SK-N-SH treated with all-trans-retinoic acid at 6 μM for 48 hours (cell line): ENCODE data around the gene MTMR3.

ENCODE experiments used
- ARNTL ChIP-seq: fragments of 450-650 bp; formaldehyde crosslinking; IDR thresholded peaks from 2 replicates; pipeline ENCODE4 v1.5.0; 2020; ENCODE audit warnings: low read depth, mild to moderate bottlenecking, moderate library complexity, borderline replicate concordance
- ESRRG ChIP-seq: fragments of 250-450 bp; sonication (Bioruptor Pico); IDR thresholded peaks from 2 replicates; pipeline ENCODE4 v1.6.1; 2021; ENCODE audit warnings: mild to moderate bottlenecking
- GLIS3 ChIP-seq: fragments of 250-450 bp; sonication (Bioruptor Pico); IDR thresholded peaks from 2 replicates; pipeline ENCODE4 v1.5.0; 2020; ENCODE audit warnings: mild to moderate bottlenecking, moderate library complexity
- ISL1 ChIP-seq: fragments of 250-450 bp; sonication (Bioruptor Pico); IDR thresholded peaks from 2 replicates; pipeline ENCODE4 v2.1.2; 2022; ENCODE audit warnings: mild to moderate bottlenecking, moderate library complexity
- SNAI2 ChIP-seq: fragments of 250-450 bp; sonication (Bioruptor Pico); IDR thresholded peaks from 2 replicates; pipeline ENCODE4 v1.5.0; 2020; ENCODE audit warnings: mild to moderate bottlenecking, moderate library complexity
- TCF4 ChIP-seq: fragments of 250-450 bp; sonication (Bioruptor Pico); IDR thresholded peaks from 2 replicates; pipeline ENCODE4 v1.8.0; 2021; ENCODE audit warnings: mild to moderate bottlenecking, moderate library complexity, borderline replicate concordance
- ZC3H10 ChIP-seq: fragments of 250-450 bp; sonication (Bioruptor Pico); IDR thresholded peaks from 2 replicates; pipeline ENCODE4 v1.5.1; 2021; ENCODE audit warnings: mild to moderate bottlenecking, moderate library complexity
- ZFP3 ChIP-seq: fragments of 250-450 bp; sonication (Bioruptor Pico); IDR thresholded peaks from 2 replicates; pipeline ENCODE4 v1.5.0; 2020; ENCODE audit warnings: mild to moderate bottlenecking, moderate library complexity
- ZFP30 ChIP-seq: fragments of 450-650 bp; formaldehyde crosslinking; IDR thresholded peaks from 2 replicates; pipeline ENCODE4 v1.5.0; 2022; ENCODE audit warnings: mild to moderate bottlenecking, moderate library complexity
- ZNF70 ChIP-seq: fragments of 450-650 bp; formaldehyde crosslinking; IDR thresholded peaks from 2 replicates; pipeline ENCODE4 v1.5.0; 2020; ENCODE audit warnings: mild to moderate bottlenecking, moderate library complexity
- ZNF8 ChIP-seq: fragments of 450-650 bp; formaldehyde crosslinking; IDR thresholded peaks from 2 replicates; pipeline ENCODE4 v1.5.0; 2020; ENCODE audit warnings: mild to moderate bottlenecking, moderate library complexity
- TF ChIP-seq, protein P1 (sequence below): fragments of 250-450 bp; sonication (Bioruptor Pico); IDR thresholded peaks from 2 replicates; pipeline ENCODE4 v1.5.1; 2021; ENCODE audit warnings: mild to moderate bottlenecking, moderate library complexity

DNA sequence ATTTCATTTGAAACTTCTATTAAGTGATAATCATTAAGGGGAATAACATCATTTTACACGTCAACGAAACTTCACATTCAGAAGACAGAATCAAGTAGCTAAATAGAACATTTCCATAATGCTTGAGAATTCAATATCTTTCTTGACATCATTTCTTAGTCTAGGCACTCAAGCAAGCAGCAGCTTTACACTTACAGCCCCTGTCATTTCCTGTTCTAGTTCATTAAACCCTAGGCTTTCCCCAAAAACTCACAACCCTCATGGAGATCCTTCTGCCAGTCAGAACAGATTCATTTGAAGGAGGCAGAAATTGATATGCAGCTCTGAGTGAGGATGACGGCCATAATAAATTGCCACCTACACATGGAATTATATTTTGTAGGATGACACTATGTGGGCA lies 192.0 kb downstream of the MTMR3 start:
- TF ChIP-seq ARNTL (CRISPR knock-in tag) (no peak), ZC3H10 (CRISPR knock-in tag) (no peak), TCF4 (CRISPR knock-in tag) (no peak), ZFP3 (CRISPR knock-in tag) (no peak), GLIS3 (no peak), ESRRG (CRISPR knock-in tag) (no peak), ZFP30 (CRISPR knock-in tag) (no peak), ZNF8 (CRISPR knock-in tag) (no peak), SNAI2 (no peak), ISL1 (no peak), ZNF70 (CRISPR knock-in tag) (no peak)
- TF ChIP-seq, protein P1, sequence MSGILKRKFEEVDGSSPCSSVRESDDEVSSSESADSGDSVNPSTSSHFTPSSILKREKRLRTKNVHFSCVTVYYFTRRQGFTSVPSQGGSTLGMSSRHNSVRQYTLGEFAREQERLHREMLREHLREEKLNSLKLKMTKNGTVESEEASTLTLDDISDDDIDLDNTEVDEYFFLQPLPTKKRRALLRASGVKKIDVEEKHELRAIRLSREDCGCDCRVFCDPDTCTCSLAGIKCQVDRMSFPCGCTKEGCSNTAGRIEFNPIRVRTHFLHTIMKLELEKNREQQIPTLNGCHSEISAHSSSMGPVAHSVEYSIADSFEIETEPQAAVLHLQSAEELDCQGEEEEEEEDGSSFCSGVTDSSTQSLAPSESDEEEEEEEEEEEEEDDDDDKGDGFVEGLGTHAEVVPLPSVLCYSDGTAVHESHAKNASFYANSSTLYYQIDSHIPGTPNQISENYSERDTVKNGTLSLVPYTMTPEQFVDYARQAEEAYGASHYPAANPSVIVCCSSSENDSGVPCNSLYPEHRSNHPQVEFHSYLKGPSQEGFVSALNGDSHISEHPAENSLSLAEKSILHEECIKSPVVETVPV (CRISPR knock-in tag), result no peak
